Neural progenitor cell (in vitro differentiated cells): ENCODE results near the gene ARHGAP26.

Source experiments
- CTCF ChIP-seq: fragments of 200-600 bp; sonication (generic); IDR thresholded peaks from 2 replicates; pipeline ENCODE4 v1.5.1; 2017; ENCODE audit warnings: antibody characterized with exemption, mild to moderate bottlenecking
- EZH2 ChIP-seq: fragments of 200-600 bp; sonication (generic); IDR thresholded peaks from 2 replicates; pipeline ENCODE4 v1.6.1; 2017; ENCODE audit warnings: antibody characterized with exemption, mild to moderate bottlenecking, moderate library complexity

DNA sequence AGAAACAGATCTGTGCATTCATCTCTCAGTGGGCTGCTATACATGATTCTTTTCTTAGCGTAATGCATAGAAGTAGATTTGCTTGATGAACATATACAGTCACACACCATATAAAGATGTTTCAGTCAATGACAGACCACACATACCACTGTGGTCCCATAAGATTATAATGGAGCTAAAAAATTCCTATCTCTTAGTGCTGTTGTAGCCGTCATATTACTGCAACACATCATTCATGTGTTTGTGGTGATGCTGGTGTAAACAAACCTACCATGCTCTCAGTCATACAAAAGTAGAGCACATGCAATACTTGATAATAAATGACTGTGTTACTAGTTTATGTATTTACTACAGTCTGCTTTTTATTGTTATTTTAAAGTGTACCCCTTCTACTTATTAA lies 214.3 kb downstream of the ARHGAP26 start:
- TF ChIP-seq CTCF: no peak
- TF ChIP-seq EZH2: no peak
